Natural killer cell (primary cell): ENCODE results near the gene TMEM151A. TPM values are rescaled to one million over a fixed set of nuclear protein-coding genes. Genes with fewer than 3 reads are reported as not detected.
"Not testable (repeated sequence)": the region's sequence is repeated elsewhere in the genome, so short reads cannot be mapped to it uniquely, and the experiment has no call there.

Source experiments
- ATAC-seq, 3 donors: fragments of 150-1000 bp in 2 of 3; fragments of 200-7000 bp in 1 of 3; cut with Tn5 transposase; 1 replicate in 1 of 3; 2 replicates in 2 of 3; pipeline ENCODE4 v1.10.0; 2021; ENCODE audit warnings: mild to moderate bottlenecking in 2 of 3, moderate library complexity in 2 of 3
- DNase-seq, 2 donors: peaks; one replicate each; pipeline versions ENCODE4 v3.0.0 to v3.0.0-alpha.2; 2013 to 2021; ENCODE audit warnings: mixed read lengths in 1 of 2
- H3K27ac ChIP-seq: one replicate; pipeline ENCODE4 v1.5.1; 2013; ENCODE audit warnings: mild to moderate bottlenecking, low read length
- H3K27me3 ChIP-seq: one replicate; pipeline ENCODE4 v1.6.1; 2013; ENCODE audit warnings: low read length; ENCODE audit not compliant: control insufficient read depth, insufficient read depth
- H3K36me3 ChIP-seq: one replicate; pipeline ENCODE4 v1.6.1; 2013; ENCODE audit warnings: low read length; ENCODE audit not compliant: control insufficient read depth, insufficient read depth
- H3K4me1 ChIP-seq: one replicate; pipeline ENCODE4 v1.6.1; 2013; ENCODE audit warnings: low read length; ENCODE audit not compliant: control insufficient read depth, insufficient read depth
- H3K4me3 ChIP-seq: one replicate; pipeline ENCODE4 v1.5.1; 2013; ENCODE audit warnings: low read length
- H3K9me3 ChIP-seq: one replicate; pipeline ENCODE4 v1.6.1; 2013; ENCODE audit warnings: low read length; ENCODE audit not compliant: control insufficient read depth, insufficient read depth
- H3K27ac Mint-ChIP-seq, 2 donors: one replicate each; pipeline ENCODE4 v1.8.0; 2022; ENCODE audit warnings: mild to moderate bottlenecking in 2 of 2, mixed read lengths in 2 of 2, moderate library complexity in 1 of 2
- H3K27me3 Mint-ChIP-seq, 2 donors: one replicate each; pipeline ENCODE4 v1.8.0; 2022; ENCODE audit warnings: low read depth in 2 of 2, mixed read lengths in 2 of 2
- H3K36me3 Mint-ChIP-seq: one replicate; pipeline ENCODE4 v1.8.0; 2022; ENCODE audit warnings: mixed read lengths
- H3K4me1 Mint-ChIP-seq, 2 donors: one replicate each; pipeline ENCODE4 v1.8.0; 2022; ENCODE audit warnings: mixed read lengths in 2 of 2
- H3K4me3 Mint-ChIP-seq: one replicate; pipeline ENCODE4 v1.8.0; 2022; ENCODE audit warnings: mild to moderate bottlenecking, moderate library complexity, mixed read lengths
- H3K9me3 Mint-ChIP-seq, 2 donors: one replicate each; pipeline ENCODE4 v1.8.0; 2022; ENCODE audit warnings: mixed read lengths in 2 of 2
- WGBS: methylation state at CpG from one replicate; pipeline ENCODE4 v1.1.7; 2013; ENCODE audit warnings: missing lambda C conversion rate; ENCODE audit not compliant: insufficient coverage; 5-methylcytosine and 5-hydroxymethylcytosine counted together
- intact Hi-C: fragments of 100-400 bp; cut with micrococcal nuclease; formaldehyde crosslinking; loops from one replicate; pipeline ENCODE4 v1.14.2; 2022
- total RNA-seq, 4 donors: library from RNA; stranded (reverse); fragments of 120-200 nt in 1 of 4; gene quantifications; one replicate each; pipeline versions ENCODE4 v1.2.3 to v1.2.4, GENCODE V29; 2013 to 2022
- TF ChIP-seq, protein P1 (sequence below): fragments of 200-600 bp; IDR thresholded peaks from one replicate; pipeline ENCODE4 v1.8.0; 2022; ENCODE audit warnings: antibody characterized with exemption

TMEM151A gene
- total RNA-seq, 3 donors from 2014 or later (not counting 1 experiment from before 2014, with no cell fraction given) = not detected

DNA sequence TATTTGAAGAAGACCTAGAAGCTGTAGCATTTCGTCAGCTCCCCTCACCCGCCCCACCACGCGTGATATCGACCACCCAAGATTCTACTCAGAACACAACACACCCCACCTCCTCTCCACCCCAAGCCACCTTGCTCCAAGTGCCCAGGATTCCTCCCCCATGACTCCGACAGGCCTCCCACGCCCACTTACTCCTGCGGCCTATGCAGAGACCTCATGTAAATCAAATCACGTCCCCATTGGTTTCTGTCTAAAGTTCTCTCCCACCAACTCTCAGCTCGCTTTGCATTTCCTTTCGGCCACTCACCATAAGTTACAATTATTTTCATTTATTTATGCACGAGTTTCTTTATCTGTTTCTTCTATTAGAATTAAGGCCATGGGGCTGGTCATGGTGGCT lies 11.0 kb downstream of the TMEM151A start:
- no peak for ATAC-seq
- no peak overlapping the region for H3K27ac Mint-ChIP-seq
- no peaks in the 10 kb centered on the region for H3K27me3 ChIP-seq
- peaks cover 0 to 2% of the 10 kb centered on the region in 2 donors for H3K27me3 Mint-ChIP-seq
- H3K4me3 Mint-ChIP-seq = no peak overlapping the region
- TF ChIP-seq, protein P1, sequence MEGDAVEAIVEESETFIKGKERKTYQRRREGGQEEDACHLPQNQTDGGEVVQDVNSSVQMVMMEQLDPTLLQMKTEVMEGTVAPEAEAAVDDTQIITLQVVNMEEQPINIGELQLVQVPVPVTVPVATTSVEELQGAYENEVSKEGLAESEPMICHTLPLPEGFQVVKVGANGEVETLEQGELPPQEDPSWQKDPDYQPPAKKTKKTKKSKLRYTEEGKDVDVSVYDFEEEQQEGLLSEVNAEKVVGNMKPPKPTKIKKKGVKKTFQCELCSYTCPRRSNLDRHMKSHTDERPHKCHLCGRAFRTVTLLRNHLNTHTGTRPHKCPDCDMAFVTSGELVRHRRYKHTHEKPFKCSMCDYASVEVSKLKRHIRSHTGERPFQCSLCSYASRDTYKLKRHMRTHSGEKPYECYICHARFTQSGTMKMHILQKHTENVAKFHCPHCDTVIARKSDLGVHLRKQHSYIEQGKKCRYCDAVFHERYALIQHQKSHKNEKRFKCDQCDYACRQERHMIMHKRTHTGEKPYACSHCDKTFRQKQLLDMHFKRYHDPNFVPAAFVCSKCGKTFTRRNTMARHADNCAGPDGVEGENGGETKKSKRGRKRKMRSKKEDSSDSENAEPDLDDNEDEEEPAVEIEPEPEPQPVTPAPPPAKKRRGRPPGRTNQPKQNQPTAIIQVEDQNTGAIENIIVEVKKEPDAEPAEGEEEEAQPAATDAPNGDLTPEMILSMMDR = no peak
- H3K27ac ChIP-seq = no peak overlapping the region
- no peak for DNase-seq
- H3K4me1 Mint-ChIP-seq = no peaks in the 10 kb centered on the region
- no peaks in the 10 kb centered on the region for H3K36me3 Mint-ChIP-seq
- no peak overlapping the region for H3K4me3 ChIP-seq
- no peaks in the 10 kb centered on the region for H3K4me1 ChIP-seq
- intact Hi-C loops = no loop called here
- no peaks in the 10 kb centered on the region for H3K36me3 ChIP-seq
- 88% methylated on average over 12 of the region's 12 CpGs for WGBS
- H3K9me3 ChIP-seq = no peaks in the 10 kb centered on the region
- H3K9me3 Mint-ChIP-seq = no peaks in the 10 kb centered on the region

DNA sequence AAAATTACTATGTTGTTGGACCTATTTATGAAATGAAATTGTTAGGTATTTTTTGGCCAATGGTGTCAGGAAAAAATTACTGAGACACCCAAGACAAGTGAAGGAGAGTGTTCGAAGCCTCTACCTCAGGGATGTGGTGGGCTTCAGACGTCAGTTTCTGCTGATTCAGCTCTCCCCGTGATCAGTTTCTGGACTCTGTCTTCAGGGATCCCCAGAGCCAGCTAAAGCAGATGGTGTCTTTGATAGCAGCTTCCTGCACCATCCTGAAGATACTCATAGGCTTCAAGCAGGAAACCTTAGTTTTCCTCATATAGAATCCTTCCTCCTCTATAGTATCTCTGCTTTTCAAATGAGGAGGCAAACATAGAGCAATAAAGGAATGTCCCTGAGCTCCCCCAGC lies 17.8 kb downstream of the TMEM151A start:
- no peaks in the 10 kb centered on the region for H3K9me3 Mint-ChIP-seq
- ATAC-seq (no peak), DNase-seq (no peak)
- H3K27me3 Mint-ChIP-seq = peaks cover 0 to 9% of the 10 kb centered on the region in 2 donors
- H3K4me3 ChIP-seq = no peak overlapping the region
- no peak overlapping the region for H3K4me3 Mint-ChIP-seq
- no peaks in the 10 kb centered on the region for H3K36me3 ChIP-seq
- H3K9me3 ChIP-seq = no peaks in the 10 kb centered on the region
- 65% methylated on average over 3 of the region's 3 CpGs for WGBS
- H3K27ac ChIP-seq = no peak overlapping the region
- no peaks in the 10 kb centered on the region for H3K36me3 Mint-ChIP-seq
- H3K27me3 ChIP-seq = no peaks in the 10 kb centered on the region
- H3K27ac Mint-ChIP-seq = no peak overlapping the region
- H3K4me1 Mint-ChIP-seq = peaks cover 11 to 20% of the 10 kb centered on the region in 2 donors
- intact Hi-C loops = no loop called here
- TF ChIP-seq, protein P1 = no peak
- H3K4me1 ChIP-seq = peaks cover 23% of the 10 kb centered on the region

DNA sequence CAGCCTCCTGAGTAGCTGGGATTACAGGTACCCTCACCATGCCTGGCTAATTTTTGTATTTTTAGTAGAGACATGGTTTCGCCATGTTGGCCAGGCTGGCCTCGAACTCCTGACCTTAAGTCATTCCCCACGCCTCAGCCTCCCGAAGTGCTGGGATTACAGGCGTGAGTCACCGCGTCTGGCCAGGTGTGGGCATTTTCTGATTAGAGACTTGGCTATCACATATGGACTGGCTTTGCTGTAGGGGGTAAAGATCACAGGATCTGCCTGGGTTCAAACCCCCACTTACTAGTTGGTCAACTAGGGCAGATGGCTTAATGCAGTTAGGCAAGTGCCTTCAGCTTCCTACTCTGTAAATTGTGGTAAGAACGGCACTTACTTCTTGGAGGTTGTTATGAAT lies 18.6 kb downstream of the TMEM151A start:
- H3K27ac ChIP-seq = no peak overlapping the region
- ATAC-seq = no peak
- peaks cover 23% of the 10 kb centered on the region for H3K4me1 ChIP-seq
- Mint-ChIP-seq H3K36me3 (no peaks in the 10 kb centered on the region), H3K27me3 (peaks cover 3 to 13% of the 10 kb centered on the region in 2 donors), H3K4me3 (no peak overlapping the region), H3K4me1 (peaks cover 11 to 20% of the 10 kb centered on the region in 2 donors), H3K27ac (no peak overlapping the region), H3K9me3 (no peaks in the 10 kb centered on the region)
- intact Hi-C loops = no loop called here
- WGBS = 94% methylated on average over 8 of the region's 8 CpGs
- H3K4me3 ChIP-seq = no peak overlapping the region
- H3K9me3 ChIP-seq = no peaks in the 10 kb centered on the region
- TF ChIP-seq, protein P1 = no peak
- no peaks in the 10 kb centered on the region for H3K27me3 ChIP-seq
- H3K36me3 ChIP-seq = no peaks in the 10 kb centered on the region
- no peak for DNase-seq

DNA sequence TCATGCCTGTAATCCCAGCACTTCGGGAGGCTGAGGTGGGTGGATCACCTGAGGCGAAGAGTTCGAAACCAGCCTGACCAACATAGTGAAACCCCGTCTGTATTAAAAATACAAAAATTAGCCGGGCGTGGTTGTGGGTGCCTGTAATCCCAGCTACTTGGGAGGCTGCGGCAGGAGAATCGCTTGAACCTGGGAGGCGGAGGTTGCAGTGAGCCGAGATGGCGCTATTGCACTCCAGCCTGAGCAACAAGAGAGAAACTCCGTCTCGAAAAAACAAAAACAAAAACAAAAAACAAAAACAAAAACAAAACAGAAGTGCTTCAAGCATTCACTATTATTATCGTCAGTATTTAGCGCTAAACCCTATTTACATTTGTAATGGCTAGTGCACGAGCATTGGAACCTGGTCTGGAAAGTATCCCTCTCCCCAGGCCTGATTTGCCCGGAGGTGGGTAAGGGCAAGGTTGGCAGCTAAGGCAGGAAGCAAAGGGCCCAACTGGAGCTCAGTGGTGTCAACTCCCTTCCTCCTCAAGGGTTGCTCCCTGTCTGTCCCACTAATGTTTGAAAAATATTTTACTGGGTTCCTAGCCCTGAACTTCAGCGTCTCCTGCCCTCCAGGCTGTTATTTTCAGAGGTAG lies 19.2 kb downstream of the TMEM151A start:
- Mint-ChIP-seq H3K4me1 (peaks cover 11 to 20% of the 10 kb centered on the region in 2 donors), H3K27me3 (peaks cover 9 to 18% of the 10 kb centered on the region in 2 donors)
- not testable (repeated sequence) for H3K36me3 ChIP-seq, H3K27ac ChIP-seq, DNase-seq, H3K36me3 Mint-ChIP-seq, H3K27me3 ChIP-seq, H3K9me3 ChIP-seq, H3K9me3 Mint-ChIP-seq, H3K27ac Mint-ChIP-seq, H3K4me3 ChIP-seq, H3K4me3 Mint-ChIP-seq, ATAC-seq
- H3K4me1 ChIP-seq = peaks cover 23% of the 10 kb centered on the region
- intact Hi-C loops = loop anchor here (1.0 kb wide), 1 partner anchor 37 kb away; no protein-coding TSS in a partner anchor
- 96% methylated on average over 18 of the region's 18 CpGs for WGBS
